Caco-2 (cell line): Measurements from ENCODE around the gene PRKAG1. TPM values are rescaled to one million over a fixed set of nuclear protein-coding genes. Genes with fewer than 3 reads are reported as not detected.

Experiments used
- BruUV-seq: library from RNA; stranded (reverse); fragments of 400-500 nt; replicated peaks from 2 replicates; lab custom pipeline; 2021; lab: Mats Ljungman, UMichigan
- CTCF ChIA-PET: fragments of 300-600 bp; sonication (Branson Sonifier 250); formaldehyde crosslinking; loops from one replicate; lab custom pipeline; 2022; ENCODE audit warnings: antibody characterized with exemption; lab: Charles Lee
- POLR2A ChIA-PET: fragments of 300-600 bp; sonication (Branson Sonifier 250); formaldehyde crosslinking; loops from one replicate; lab custom pipeline; 2022; ENCODE audit warnings: antibody characterized with exemption; lab: Charles Lee
- DNase-seq, 2 experiments: peaks; one replicate each; pipeline versions ENCODE4 v3.0.0 to v3.0.0-alpha.2; 2020 to 2022
- H3K27me3 ChIP-seq: replicated peaks from 2 replicates; pipeline ENCODE4 v1.6.0; 2011; ENCODE audit warnings: low read length; ENCODE audit not compliant: control insufficient read depth, insufficient read depth
- H3K36me3 ChIP-seq: 2 replicates; pipeline ENCODE4 v1.5.1; 2011; ENCODE audit warnings: low read length; ENCODE audit not compliant: control insufficient read depth, insufficient read depth
- H3K4me1 ChIP-seq: fragments of 250-450 bp; sonication (Bioruptor Pico); 2 replicates; pipeline ENCODE4 v1.5.1; 2020; ENCODE audit warnings: mild to moderate bottlenecking
- H3K4me3 ChIP-seq: 2 replicates; pipeline ENCODE4 v1.5.1; 2011; ENCODE audit warnings: low read depth, mild to moderate bottlenecking, control low read depth, low read length
- H3K9me3 ChIP-seq: fragments of 250-450 bp; sonication (Bioruptor Pico); 2 replicates; pipeline ENCODE4 v1.5.1; 2020; ENCODE audit warnings: mild to moderate bottlenecking, moderate library complexity
- H3K27ac Mint-ChIP-seq: one replicate; pipeline ENCODE4 v1.8.0; 2022; ENCODE audit warnings: mixed read lengths; ENCODE audit not compliant: unreplicated experiment
- H3K27me3 Mint-ChIP-seq: one replicate; pipeline ENCODE4 v1.8.0; 2022; ENCODE audit warnings: mixed read lengths; ENCODE audit not compliant: insufficient read depth, unreplicated experiment
- H3K36me3 Mint-ChIP-seq: one replicate; pipeline ENCODE4 v1.8.0; 2022; ENCODE audit warnings: mild to moderate bottlenecking, mixed read lengths; ENCODE audit not compliant: insufficient read depth, unreplicated experiment
- H3K4me1 Mint-ChIP-seq: one replicate; pipeline ENCODE4 v1.8.0; 2022; ENCODE audit warnings: low read depth, mixed read lengths; ENCODE audit not compliant: unreplicated experiment
- H3K4me3 Mint-ChIP-seq: one replicate; pipeline ENCODE4 v1.8.0; 2022; ENCODE audit warnings: mild to moderate bottlenecking, moderate library complexity, mixed read lengths; ENCODE audit not compliant: unreplicated experiment
- H3K9me3 Mint-ChIP-seq: one replicate; pipeline ENCODE4 v1.8.0; 2022; ENCODE audit warnings: mixed read lengths; ENCODE audit not compliant: unreplicated experiment
- intact Hi-C: fragments of 100-400 bp; cut with micrococcal nuclease; formaldehyde crosslinking; loops from one replicate; pipeline ENCODE4 v1.10.0; 2022; ENCODE audit not compliant: unreplicated experiment
- total RNA-seq: library from RNA; stranded (reverse); gene quantifications from 2 replicates; pipeline ENCODE4 v1.2.3, GENCODE V29; 2022
- TF ChIP-seq, protein P1 (sequence below), 2 experiments: fragments of 200-600 bp in 1 of 2; IDR thresholded peaks; 1 replicate in 1 of 2; 2 replicates in 1 of 2; pipeline versions ENCODE4 v1.5.1 to v1.8.0; 2011 to 2022; ENCODE audit warnings: antibody characterized with exemption in 1 of 2, control low read depth in 1 of 2, inconsistent platforms in 1 of 2, low read depth in 1 of 2, low read length in 1 of 2, mild to moderate bottlenecking in 1 of 2, moderate library complexity in 1 of 2; ENCODE audit not compliant: insufficient read depth in 1 of 2, severe bottlenecking in 1 of 2, unreplicated experiment in 1 of 2

PRKAG1 gene
- total RNA-seq, 1 experiment from 2014 or later, result 60.3 TPM

DNA sequence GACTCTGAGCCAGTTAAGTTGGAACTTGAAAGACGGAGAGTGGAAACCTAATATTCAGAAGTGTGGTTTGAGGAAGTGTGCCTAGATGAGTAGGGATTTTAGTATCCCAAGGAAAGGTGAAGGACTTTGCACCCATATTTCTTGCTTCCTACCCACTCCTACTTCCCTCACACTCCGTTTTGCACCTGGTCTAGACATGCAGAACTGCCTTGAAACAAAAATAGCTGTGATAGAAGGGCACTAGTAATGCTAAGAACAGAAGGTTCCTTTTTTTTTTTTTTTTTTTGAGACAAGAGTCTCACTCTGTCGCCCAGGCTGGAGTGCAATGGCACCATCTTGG is 60.6 kb downstream of the PRKAG1 start:
- no peaks in the 10 kb centered on the region for H3K27me3 Mint-ChIP-seq
- peaks cover 23% of the 10 kb centered on the region for H3K36me3 Mint-ChIP-seq
- intact Hi-C loops, result no loop called here
- peaks cover 8% of the 10 kb centered on the region; the same call in 1 of the 2 replicates for H3K4me1 ChIP-seq
- H3K36me3 ChIP-seq, result no peaks in the 10 kb centered on the region
- H3K4me3 ChIP-seq, result peak overlapping the region; percentile 79
- CTCF ChIA-PET, result interaction anchor here (0.5 to 1.5 kb wide), 10 partner anchors 11 to 1242 kb away, joined by 3 to 23 read pairs (median 6); partner anchors contain the start of genes PRKAG1 and RHEBL1
- POLR2A ChIA-PET, result interaction anchor here (0.6 to 1.0 kb wide), 8 partner anchors 13 to 230 kb away, joined by 3 to 11 read pairs (median 4); partner anchors contain the start of genes ADCY6 and WNT10B
- BruUV-seq, result no TSS peak
- H3K9me3 Mint-ChIP-seq, result no peaks in the 10 kb centered on the region
- H3K27ac Mint-ChIP-seq, result peak overlapping the region; percentile 87
- no peaks in the 10 kb centered on the region for H3K9me3 ChIP-seq
- peaks cover 13% of the 10 kb centered on the region for H3K4me1 Mint-ChIP-seq
- DNase-seq, result no peak
- no peaks in the 10 kb centered on the region for H3K27me3 ChIP-seq
- TF ChIP-seq, protein P1, sequence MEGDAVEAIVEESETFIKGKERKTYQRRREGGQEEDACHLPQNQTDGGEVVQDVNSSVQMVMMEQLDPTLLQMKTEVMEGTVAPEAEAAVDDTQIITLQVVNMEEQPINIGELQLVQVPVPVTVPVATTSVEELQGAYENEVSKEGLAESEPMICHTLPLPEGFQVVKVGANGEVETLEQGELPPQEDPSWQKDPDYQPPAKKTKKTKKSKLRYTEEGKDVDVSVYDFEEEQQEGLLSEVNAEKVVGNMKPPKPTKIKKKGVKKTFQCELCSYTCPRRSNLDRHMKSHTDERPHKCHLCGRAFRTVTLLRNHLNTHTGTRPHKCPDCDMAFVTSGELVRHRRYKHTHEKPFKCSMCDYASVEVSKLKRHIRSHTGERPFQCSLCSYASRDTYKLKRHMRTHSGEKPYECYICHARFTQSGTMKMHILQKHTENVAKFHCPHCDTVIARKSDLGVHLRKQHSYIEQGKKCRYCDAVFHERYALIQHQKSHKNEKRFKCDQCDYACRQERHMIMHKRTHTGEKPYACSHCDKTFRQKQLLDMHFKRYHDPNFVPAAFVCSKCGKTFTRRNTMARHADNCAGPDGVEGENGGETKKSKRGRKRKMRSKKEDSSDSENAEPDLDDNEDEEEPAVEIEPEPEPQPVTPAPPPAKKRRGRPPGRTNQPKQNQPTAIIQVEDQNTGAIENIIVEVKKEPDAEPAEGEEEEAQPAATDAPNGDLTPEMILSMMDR (IDR thresholded peaks at IDR 0.05; ENCODE audit: insufficient read depth in 1 of 2, low read depth in 1 of 2, low read length in 1 of 2, severe bottlenecking in 1 of 2, unreplicated experiment in 1 of 2), result no peak
- peak overlapping the region; percentile 89 for H3K4me3 Mint-ChIP-seq

DNA sequence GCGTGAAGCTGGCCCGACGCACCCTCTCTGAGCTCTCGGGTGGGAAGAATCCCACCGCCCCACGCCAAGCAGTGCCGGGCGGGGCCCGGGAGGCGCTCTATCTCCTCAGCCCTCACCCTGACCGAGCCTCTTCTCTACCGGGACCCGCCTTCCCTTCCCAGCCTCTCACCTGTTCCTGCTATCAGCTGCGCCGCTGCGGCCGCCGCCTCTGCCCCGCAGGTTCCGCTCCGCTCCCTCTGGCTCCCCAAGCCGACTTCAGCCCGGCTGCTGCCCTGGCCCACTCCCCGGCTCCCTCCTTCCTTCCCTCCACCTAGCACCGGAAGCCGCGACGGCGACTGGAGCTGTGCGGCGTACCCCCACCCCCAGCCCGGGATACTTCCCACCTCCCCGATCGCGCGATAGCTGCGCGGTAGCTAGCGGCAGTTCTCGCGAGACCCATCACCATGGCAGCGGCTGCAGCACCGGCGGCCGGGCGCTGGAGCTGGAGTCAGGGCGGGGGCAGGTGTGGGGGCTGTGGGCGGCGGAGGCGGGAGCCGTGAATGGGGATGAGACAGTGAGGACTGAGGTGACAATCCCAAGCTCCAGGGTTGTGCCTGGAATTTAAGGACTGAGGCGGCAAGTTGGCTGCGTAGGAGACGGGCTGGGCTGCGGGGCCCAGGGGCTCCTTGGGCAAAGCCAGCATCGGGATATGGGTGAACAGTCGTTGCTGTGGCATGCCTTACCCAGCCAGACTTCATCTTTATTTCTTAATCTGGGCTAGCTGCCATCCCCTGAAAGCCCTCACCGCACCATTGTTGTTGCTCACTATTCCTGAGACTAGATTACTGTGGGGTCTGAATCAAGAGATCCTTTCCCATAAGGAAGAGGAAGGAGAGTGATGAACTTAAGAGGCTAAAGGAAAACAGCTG is 61.2 kb downstream of the PRKAG1 start, which contains the start of gene ARF3:
TSS of gene ARF3 (minus strand) at position 347 of the 908 bp plus-strand sequence. CDS start 16,392 bp downstream, outside the sequence.
- TF ChIP-seq, protein P1 (IDR thresholded peaks at IDR 0.05; ENCODE audit: insufficient read depth in 1 of 2, low read depth in 1 of 2, low read length in 1 of 2, severe bottlenecking in 1 of 2, unreplicated experiment in 1 of 2), result no peak
- Histone ChIP-seq H3K36me3 (no peaks in the 10 kb centered on the region), H3K9me3 (no peaks in the 10 kb centered on the region), H3K4me1 (peaks cover 8% of the 10 kb centered on the region; the same call in 1 of the 2 replicates), H3K4me3 (peak within 1 kb of the TSS; percentile 79), H3K27me3 (no peaks in the 10 kb centered on the region)
- intact Hi-C loops, result loop anchor here (1.0 to 2.0 kb wide), 3 partner anchors 13 to 61 kb away; partner anchors contain the start of genes PRKAG1, WNT1 and WNT10B
- Mint-ChIP-seq H3K9me3 (no peaks in the 10 kb centered on the region), H3K4me1 (peaks cover 13% of the 10 kb centered on the region), H3K4me3 (peak within 1 kb of the TSS; percentile 89), H3K36me3 (peaks cover 29% of the 10 kb centered on the region), H3K27me3 (no peaks in the 10 kb centered on the region), H3K27ac (peak within 1 kb of the TSS; percentile 87)
- BruUV-seq, result no TSS peak
- DNase-seq, result peak; percentile 97 to 98
- CTCF ChIA-PET, result interaction anchor here (0.5 to 2.1 kb wide), 28 partner anchors 11 to 1242 kb away, joined by 3 to 23 read pairs (median 4); partner anchors contain the start of genes DDN, DDX23, FKBP11 and PRKAG1
- POLR2A ChIA-PET, result interaction anchor here (0.5 to 1.4 kb wide), 17 partner anchors 9 to 1293 kb away, joined by 3 to 11 read pairs (median 4); partner anchors contain the start of genes ADCY6, DDX23, PRKAG1 and RHEBL1
